ENCODE results near the gene GATC.

DNA sequence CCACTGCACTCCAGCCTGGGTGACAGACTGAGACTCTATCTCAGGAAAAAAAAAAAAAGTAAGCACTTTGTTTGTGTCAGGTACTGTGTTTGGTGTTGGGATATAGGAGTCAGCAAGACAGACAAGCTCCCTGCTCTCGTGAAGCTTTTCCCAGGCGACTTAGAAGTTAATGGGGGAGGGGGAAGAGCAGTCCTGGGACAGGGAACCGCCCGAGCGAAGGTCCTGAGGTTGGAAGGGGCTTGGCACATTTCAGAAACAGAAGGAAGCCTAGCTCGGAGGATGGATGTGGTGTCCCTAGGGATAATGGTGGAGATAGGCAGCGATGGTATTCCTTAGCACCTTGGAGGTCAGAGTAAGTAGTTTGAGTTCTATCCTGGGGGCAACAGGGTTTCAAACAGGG lies 16.9 kb upstream of the GATC start:
- TF ChIP-seq, protein P1, sequence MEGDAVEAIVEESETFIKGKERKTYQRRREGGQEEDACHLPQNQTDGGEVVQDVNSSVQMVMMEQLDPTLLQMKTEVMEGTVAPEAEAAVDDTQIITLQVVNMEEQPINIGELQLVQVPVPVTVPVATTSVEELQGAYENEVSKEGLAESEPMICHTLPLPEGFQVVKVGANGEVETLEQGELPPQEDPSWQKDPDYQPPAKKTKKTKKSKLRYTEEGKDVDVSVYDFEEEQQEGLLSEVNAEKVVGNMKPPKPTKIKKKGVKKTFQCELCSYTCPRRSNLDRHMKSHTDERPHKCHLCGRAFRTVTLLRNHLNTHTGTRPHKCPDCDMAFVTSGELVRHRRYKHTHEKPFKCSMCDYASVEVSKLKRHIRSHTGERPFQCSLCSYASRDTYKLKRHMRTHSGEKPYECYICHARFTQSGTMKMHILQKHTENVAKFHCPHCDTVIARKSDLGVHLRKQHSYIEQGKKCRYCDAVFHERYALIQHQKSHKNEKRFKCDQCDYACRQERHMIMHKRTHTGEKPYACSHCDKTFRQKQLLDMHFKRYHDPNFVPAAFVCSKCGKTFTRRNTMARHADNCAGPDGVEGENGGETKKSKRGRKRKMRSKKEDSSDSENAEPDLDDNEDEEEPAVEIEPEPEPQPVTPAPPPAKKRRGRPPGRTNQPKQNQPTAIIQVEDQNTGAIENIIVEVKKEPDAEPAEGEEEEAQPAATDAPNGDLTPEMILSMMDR (IDR thresholded peaks at IDR 0.05; ENCODE audit: borderline replicate concordance, extremely low read depth, low read length, poor library complexity, severe bottlenecking): no peak
- TF ChIP-seq EZH2 (IDR thresholded peaks at IDR 0.05; ENCODE audit: borderline replicate concordance, low read depth, low read length, severe bottlenecking): no peak

Data from DND-41 (cell line).